ENCODE data around the gene C10orf71.

C10orf71 gene

DNA sequence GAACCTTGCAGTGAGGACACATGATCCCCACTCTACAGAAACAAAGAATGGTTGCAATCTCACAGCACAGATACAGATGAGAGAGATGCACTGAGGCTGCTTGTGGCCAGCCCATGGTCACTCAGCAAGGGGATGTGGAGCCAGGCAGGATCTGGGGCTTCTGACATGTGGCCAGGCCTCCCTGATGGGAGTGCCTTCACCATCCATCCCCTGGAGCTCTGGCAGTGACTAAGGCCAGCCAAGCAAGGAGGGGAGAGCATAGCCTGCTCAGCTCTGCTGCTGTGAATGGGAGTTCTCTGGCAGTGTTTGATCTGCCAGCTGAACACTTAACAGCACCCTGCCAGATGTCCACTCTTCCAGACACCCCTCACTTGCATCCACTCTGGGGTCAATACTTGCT is 19.8 kb downstream of the C10orf71 start:
- no peak for DNase-seq (ENCODE audit: low spot score)

DNA sequence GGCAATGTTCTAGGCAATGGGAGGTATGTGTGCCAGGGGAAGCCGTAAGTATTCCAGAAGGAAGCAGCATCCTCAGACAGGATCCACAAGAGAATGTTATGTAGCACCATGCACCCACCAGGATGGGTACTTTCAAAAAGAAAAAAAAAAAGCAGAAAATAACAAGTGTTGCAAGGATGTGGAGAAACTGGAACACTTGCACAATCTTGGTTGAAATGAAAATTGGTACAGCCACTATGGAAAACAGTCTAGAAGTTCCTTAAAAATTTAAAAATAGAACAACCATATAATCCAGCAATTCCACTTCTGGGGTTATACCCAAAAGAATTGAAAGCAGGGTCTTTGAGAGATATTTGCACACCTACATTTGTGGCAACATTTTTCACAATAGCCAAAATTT is 20.2 kb downstream of the C10orf71 start:
- DNase-seq (ENCODE audit: low spot score) = no peak

DNA sequence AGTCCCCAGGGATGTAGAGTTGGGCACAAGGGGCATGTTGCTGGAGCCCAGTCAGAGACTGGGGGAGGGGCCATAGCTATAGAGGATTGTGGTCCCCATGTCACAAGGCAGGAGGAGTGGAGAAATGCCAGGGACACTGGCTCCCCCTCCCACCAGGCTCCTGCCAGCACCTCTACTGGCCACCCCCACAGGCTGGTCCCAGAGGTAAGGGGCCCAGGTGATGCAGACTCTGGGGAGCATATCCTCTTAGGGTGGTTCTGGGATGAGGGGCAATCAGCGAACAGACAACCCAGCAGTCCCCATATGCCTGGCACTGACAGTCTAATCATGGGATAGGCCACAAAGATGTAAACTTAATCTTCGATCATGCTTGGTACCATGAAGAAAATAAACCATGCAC is 21.2 kb downstream of the C10orf71 start:
- no peak for DNase-seq (ENCODE audit: low spot score)

DNA sequence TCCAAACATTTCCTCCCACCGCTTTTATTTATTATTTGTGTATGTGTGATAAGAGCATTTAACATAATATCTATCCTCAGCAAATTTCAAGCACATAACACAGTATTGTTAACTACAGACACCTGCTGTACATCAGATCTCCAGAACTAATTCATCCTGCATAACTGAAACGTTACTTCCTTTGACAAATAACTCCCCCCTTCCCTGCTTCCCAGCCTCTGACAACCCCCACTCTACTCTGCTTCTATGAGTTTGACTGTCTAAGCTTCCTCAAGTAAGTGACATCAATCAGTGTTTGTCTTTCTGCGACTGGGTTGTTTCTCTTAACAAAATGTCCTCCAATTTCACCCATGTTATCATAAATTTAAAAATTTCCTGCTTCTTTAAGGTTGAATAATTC is 22.1 kb downstream of the C10orf71 start:
- no peak for DNase-seq (ENCODE audit: low spot score)

DNA sequence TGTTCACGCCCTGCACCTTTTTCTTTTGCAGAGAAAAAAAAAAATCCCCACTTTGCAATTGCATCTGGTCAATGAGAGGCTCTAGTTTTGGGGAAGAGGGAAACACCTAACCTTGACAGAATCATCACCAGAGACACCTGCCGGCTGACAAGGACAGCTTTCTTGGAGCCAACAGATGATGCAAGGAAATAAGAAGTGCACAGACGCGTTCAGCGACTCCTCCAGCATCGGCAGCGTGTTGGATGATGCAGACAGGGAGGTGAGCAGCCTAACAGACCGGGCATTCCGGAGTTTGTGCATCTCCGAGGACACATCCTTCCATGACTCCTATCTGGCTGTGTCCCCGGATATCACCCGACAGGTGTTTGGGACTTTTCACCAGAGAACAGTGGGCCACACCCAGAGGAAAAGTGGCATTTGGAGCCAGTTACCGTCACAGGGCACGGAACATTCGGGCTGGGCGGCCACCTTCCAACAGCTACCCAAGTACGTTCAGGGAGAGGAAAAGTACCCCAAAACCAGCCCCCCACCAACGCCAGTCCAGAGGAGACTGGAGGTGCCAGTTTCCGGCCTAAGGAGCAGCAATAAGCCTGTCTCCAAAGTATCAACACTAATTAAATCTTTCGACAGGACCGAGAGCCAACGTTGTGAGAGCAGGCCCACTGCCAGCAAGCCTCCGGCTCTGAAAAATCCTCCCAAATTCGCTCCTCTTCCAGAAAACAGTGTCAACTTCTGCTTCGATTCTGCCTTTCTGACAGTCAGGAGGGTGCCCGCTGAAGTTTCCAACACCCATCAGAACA is 23.6 kb downstream of the C10orf71 start:
- peak; percentile 54 for DNase-seq (ENCODE audit: low spot score)

DNA sequence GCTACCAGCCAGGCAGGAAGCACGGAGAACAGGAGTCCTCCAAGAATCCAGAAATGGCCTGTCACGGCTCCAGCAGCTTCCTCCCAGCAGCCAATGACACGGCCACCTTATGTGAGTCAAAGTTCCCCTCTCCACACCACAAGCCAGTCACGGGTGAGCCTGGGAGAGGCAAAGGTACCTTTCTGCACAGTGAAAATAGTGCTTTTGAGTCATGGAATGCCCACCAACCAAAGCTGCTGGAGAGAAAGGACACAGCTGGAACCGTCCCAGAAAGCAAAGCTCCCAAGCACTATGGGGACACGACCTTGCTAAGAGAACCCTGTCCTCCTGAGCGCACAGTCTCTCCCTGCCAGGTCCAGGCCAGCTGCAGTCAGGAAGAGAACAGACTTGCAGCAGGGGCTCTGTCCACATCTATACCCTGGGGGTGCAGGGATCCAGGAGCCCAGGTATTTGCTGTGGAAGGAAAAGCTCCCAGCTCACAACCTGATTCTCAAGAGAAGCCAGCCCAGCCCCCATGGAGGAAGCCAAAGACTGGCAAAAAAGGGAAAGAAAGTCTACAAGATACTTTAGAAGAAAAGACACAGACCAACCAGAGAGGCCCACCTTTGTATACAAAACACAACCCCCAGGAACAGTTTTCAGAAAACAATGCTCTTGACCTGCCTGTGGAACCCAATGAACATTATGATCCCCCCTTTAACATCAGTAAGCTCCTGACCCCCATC is 24.4 kb downstream of the C10orf71 start:
- DNase-seq (ENCODE audit: low spot score) = peak; percentile 33

DNA sequence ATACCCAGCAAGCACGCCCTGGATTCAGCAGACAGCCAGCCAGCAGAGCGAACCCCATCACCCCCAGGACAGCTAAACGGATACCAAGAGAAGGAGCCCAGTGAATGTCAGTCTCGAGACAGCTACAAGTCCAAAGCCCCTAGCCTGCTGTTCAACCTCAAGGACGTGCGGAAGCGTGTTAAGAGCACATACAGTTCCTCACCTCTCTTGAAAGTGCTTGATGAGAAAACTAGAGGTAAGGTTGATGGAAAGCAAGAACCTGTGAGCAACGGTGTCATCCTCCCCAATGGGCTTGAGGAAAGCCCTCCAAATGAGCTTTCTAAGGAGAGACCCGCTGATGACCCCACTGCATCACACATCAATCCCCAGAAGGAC is 24.9 kb downstream of the C10orf71 start:
- peak; percentile 25 for DNase-seq (ENCODE audit: low spot score)

DNA sequence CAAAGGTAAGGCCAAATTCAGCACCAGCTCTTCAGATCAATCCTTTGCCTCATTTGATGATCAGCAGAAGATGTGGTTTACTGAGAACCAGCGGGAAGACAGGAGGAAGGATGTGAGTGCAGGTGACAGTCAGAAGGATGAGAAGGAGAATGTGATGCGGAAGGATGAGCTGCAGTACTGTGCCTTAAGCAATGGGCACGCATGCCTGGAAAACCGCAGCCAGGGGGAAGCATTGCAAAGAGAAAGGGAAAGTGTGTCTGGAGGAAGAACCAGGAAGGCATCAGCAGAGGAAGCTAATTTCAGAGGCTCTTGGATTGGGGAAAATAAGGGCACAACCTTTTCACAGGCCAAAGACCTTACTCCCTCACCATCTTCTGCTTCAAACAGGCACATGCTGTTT is 25.7 kb downstream of the C10orf71 start:
- DNase-seq (ENCODE audit: low spot score) = peak; percentile 26

DNA sequence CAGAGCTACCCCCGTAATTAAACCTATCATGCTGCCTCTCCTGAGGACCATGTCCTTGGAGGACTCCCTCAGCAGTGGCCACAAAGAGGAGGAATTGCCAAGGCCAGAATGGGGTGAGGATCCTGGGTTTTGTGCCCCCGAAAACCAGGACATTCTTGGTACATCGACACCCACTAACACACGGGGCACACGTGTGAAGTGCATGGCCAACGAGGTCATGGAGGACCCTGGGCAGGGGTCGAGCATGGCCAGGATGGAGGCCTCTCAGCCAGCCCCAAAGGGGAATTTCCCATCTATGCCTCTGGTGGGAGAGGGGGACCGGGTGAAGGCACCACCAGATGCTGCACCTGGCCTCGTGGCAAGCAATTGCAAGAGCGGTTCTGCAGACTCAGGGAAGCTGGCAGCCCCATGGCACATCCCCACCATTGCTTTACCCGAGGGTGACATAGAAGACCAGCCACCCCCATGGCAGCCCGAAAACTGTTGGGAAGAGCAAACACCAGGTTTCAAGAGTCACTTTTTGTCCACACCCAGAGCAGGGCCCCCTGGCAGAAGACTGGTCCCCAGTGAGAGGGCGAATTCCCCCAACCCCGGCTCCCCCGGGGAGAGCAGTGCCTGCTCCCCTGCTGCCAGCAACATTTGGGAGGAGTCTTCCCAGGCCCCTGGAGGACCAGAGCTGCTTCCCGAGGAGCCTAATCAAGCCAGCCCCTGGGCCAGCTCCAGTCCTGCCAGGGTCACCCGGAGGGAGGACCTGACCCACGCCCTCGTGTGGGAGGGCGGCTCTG is 26.4 kb downstream of the C10orf71 start:
- DNase-seq (ENCODE audit: low spot score) = peak; percentile 46

DNA sequence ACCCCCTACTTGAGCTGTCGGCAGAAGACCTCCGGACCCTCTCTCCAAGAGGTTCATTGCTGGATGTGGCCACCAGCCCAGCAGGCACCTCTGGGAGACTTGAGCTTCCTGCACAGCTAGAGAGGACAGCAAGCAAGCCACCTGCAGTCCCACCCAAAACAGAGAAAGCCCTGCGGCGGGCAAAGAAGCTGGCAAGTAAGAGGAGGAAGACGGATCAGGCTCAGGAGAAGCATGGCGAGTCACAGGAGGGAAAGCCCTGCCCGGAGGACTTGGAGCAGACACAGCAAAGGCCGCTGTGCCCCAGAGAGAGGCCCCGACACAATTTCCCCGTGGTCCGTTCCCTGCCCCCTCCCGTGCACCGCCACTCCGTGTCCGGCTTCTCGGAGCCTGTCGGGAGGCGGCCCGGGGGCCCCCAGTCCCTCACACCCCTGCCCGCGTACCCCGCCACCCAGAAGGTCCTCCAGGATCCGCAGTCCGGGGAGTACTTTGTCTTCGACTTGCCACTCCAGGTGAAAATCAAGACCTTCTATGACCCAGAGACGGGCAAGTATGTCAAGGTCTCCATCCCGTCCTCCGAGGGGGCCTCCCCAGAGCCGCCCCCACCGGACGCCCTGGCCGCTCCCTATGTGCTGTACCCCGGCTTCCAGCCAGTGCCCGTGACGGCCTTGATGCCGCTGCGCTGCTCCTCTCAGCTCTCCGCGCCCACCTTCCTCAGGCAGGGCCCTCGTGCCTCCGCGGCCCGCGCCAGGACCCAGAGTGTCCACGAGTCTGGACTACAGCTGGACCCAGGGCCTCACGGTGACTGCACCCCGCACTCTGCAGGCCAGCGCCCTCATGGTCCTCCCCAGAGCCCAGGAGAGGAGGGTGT is 27.2 kb downstream of the C10orf71 start:
- DNase-seq (ENCODE audit: low spot score) = peak; percentile 65

DNA sequence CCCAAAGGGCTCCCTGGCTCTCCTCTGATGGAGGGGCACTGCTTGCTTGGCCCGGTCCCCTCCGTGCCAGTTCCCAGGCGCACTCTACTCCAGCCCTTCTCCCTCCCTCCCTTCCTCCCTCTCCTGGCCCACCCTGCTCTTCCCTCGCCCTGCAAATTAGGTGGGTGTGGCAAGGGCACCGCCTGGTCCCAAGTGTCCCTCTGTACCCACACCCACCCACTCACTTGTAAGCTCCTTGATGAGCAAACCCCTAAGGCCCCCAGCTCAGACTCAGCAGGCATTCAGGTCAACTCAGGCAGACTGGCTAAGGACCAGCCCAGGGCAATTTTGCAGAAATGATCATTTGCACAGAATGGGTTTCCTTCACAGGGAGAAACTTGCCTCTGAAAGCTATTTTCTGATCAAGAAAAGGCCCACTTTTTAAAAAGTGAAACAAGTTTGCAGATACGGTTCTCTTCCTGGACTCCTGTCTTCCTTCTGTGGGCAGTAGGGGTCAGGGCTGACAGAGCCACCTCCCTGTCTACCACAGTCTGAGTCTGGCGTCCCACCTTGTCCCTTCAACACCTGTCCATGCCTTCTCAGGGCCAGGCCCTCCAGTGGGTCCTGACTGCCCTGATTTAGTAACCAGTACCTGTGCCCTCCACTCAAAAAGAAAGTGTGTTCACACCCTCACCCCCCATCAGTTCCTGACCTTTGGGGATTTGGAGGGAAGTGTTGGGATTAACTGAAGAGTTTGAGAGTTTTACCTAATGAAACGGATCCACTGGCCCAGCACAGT is 28.3 kb downstream of the C10orf71 start:
- DNase-seq (ENCODE audit: low spot score) = peak; percentile 47

DNA sequence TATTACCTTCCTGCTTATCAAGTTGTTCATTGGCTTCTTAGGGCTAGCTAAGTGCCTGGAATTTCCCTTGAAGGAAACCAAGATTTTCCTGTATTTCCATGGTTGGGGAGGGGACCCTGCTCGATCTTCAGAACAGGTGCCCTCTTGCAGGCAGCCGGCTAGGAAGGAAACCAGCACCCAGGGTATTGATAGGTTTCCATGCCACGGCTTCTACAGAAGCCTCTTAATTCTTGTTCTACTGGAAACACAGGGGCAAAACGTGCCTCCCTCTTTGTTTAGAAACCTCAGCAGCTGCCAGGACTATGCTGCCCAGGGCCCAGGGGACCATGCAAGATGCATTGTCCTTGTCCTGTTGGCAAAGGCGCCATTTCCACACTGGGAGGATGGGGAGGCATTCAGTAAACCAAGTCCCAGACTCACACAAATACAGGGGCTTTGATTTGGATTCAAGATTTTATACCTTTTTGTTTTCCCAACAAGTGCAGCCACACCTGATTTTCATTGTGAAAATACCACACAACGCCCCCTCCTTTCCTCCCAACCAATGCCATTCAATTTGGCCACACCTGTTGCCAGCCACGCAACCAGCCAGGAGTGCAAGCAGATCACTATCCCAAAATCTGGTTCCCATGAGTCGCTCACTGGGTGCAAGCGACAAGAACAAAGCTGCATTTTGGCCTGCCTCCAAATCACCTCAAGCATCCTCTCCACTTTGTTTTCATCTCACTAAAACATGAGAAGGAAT is 29.6 kb downstream of the C10orf71 start:
- DNase-seq (ENCODE audit: low spot score) = peak; percentile 22

DNA sequence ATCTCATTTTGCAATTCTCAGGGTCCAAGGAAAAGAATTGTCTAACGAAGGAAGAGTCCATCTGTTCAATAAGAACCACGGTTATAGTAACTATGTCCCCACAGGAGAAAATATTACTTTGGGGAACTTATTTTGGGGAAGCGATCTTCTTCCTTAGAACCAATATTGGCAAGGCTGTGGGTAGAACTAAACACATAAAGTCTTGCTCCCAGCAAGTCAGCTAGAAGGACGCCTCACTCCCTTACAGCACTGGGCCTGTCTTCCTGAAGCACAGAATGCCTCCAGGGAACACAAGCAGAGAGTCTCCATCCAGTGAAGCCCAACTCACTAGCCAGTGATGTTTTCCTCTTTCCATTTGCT is 30.2 kb downstream of the C10orf71 start:
- DNase-seq (ENCODE audit: low spot score) = peak; percentile 5

DNA sequence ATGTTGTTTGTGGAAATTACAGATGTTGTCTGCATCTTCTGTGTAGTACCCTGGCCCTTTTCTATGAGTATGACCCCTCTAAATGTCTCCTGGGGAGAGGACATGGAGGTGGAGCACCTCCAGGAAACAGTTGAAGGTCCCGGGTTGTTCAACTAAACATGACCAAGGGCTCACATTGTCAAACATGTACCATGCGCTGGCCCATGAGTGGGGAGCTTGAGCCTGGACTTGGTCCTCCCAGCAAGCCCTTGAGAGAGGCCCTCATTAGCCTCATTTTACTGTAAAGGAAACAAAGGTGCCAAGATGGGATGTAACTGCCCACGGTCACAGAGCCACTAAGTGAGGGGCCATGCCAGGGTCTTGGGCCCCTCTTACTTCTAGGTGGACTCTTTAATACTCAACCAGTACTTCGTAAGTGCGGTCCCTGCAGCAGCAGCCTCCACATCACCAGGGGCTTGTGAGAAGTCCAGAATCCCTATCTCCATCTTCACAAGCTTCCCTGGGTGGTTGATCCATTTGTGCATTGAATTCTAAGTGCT is 31.2 kb downstream of the C10orf71 start:
- peak; percentile 18 for DNase-seq (ENCODE audit: low spot score)

DNA sequence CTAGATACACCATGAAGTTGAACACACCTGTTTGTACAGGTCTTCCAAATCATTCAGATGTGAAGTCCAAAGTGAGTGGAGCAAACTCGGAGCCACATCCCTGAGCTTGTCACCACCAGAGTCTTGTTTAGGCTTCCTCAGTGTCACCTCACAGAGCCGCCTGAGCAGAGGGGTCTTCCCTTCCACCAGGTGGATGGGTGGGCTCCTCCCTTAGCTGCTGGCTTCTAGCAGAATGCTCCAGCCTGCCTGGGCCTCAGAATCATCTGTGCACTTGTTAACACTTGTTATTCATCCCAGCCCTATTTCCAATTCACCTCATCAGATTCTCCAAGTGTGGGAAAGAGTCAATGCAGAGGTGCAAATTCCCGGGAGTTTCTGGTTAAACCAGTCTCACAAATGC is 32.5 kb downstream of the C10orf71 start:
- peak; percentile 23 for DNase-seq (ENCODE audit: low spot score)

DNA sequence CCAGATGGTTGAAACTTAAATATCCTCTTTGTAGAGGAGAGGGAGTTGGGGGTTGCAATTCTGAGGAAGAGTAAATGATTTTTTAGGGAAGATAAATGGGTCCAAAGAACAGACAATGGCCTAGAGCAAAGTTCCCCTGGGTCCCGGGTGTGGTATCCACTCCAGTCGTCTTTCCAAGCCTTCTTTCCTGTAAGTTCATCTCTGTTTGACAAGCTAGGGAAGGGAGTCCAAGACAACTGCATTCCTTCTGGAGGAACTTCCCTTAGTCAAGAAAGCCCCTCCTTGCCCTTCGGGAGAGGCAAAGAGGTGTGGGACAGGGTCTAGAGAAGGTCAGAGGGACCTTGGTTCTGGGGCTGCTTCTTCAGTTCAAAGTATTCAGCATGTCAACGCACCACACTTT is 33.4 kb downstream of the C10orf71 start:
- no peak for DNase-seq (ENCODE audit: low spot score)

DNA sequence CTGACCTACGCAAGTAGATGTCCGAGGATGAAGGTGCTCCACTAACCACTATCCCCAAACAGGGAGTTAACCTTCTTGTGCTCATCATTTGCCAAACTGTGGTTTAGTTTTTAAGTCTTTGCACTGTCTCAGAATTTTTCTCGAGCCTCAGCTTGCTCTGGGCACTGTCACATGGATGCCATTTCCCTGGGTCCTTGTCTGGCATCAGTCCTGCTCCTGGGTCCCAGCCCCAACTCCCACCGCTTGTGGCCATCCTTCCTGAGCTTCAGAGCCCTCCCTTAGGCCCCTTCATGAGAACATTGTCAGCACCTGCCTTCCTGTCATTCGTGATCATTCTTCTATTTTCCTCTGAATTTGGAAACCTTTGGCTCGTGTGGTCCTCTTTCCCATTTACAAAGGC is 33.8 kb downstream of the C10orf71 start:
- DNase-seq (ENCODE audit: low spot score) = no peak

DNA sequence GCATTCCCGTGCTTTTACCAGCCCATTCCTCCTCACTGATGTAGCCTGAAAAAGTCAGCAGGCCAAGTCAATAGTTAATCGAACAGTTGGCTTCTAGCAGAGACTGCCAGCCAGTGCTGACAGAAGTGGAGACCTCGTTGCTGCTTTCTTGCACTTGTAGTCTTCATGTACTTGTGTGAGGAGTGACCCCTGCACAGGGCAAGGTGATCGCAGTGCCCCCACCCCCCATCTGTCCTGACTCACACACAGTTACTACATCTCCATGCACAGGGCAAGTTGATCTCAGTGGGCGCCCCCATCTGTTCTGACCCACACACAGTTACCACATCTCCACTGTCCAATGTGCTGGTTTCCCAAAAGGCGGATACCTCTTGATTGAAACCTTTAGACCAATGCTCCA is 34.2 kb downstream of the C10orf71 start:
- DNase-seq (ENCODE audit: low spot score) = no peak

DNA sequence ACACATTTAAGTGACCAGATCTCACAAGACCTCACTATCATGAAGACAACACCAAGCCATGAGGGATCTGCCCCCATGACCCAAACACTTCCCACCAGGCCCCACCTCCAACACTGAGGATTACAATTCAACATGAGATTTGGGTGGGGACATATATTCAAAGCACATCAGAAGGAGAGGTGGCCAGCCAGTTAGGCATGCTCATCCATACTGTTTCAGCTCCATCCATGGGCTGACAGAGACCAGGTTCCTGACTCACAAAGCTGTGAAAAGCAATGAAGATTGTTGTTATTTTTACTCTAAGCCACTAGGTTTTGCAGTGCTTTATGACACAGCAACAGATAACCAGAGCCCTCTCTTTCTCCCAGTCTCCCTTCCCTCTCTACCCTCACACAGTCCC is 36.0 kb downstream of the C10orf71 start:
- DNase-seq (ENCODE audit: low spot score) = no peak

DNA sequence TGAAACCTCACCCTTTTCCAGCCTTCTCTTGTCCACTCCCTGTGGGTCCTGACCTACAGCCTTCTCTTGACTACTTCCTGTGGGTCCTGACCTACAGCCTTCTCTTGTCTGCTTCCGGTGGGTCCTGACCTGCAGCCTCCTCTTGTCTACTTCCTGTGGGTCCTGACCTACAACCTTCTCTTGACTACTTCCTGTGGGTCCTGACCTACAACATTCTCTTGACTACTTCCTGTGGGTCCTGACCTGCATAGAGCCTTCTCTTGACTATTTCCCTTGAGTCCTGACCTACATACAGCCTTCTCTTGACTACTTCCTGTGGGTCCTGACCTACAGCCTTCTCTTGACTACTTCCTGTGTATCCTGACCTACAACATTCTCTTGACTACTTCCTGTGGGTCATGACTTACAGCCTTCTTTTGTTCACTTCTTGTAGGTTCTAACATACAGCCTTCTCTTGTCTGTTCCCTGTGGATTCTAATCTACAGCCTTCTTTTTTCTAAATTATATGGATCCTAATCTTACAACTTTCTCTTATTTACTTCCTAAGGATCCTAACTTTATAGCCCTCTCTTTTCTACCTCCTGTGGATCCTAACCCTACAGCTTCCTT is 36.5 kb downstream of the C10orf71 start:
- no peak for DNase-seq (ENCODE audit: low spot score)

Data from left forelimb (tissue), 1 donor.